Measurements from ENCODE around the gene TAGLN2. TPM values are rescaled to one million over a fixed set of nuclear protein-coding genes. Genes with fewer than 3 reads are reported as not detected.

Gene TAGLN2
- polyA plus RNA-seq, 3 donors, result 658 to 1,259 (median 918) TPM

DNA sequence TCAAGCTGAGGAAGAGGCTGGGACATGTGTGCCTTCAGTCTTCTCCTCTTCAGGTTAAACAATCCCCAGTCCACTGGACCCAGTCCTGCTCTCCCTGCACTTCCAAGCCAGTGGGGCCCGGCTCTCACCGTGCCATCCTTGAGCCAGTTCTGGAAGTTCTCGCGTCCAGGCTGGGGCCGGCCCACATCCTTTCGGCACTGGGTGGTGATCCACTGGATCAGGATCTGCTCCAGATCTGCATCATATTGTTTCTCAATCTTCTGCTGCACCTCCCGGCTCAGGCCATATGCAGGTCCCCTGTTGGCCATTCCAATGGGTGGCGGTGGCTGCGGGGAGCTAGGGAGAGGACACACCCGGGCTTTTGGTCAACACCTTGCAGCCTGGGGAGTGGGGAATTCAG lies 5.1 kb downstream of the TAGLN2 start:
- peaks cover 0 to 3% (median 0%) of the 10 kb centered on the region in 7 donors for H3K9me3 Mint-ChIP-seq
- no peak overlapping the region for H3K4me3 Mint-ChIP-seq
- Histone ChIP-seq H4K20me1 (ENCODE audit: insufficient read depth, low read length) (peaks cover 55% of the 10 kb centered on the region), H3K4me3 (replicated peaks in 1 of 3; ENCODE audit: low read depth in 2 of 3, low read length in 3 of 3) (no peak overlapping the region), H3K79me2 (ENCODE audit: insufficient read depth, low read length) (peaks cover 62% of the 10 kb centered on the region), H3K27me3 (ENCODE audit: control insufficient read depth in 2 of 2, insufficient read depth in 2 of 2, low read length in 2 of 2) (no peaks in the 10 kb centered on the region), H2AFZ (ENCODE audit: insufficient read depth, low read depth, low read length, poor library complexity, severe bottlenecking) (no peak overlapping the region), H3K27ac (ENCODE audit: low read depth in 1 of 2, low read length in 2 of 2) (peak overlapping the region in 1 of 2 donors; percentile 99), H3K9ac (ENCODE audit: insufficient read depth, low read length, poor library complexity, severe bottlenecking) (no peak overlapping the region), H3K4me1 (ENCODE audit: control insufficient read depth in 1 of 2, insufficient read depth in 2 of 2, low read length in 2 of 2) (peaks cover 31 to 36% of the 10 kb centered on the region in 2 donors), H3K4me2 (replicated peaks; ENCODE audit: extremely low read depth, low read length, poor library complexity, severe bottlenecking) (no peak overlapping the region), H3K9me3 (replicated peaks in 1 of 2; ENCODE audit: control insufficient read depth in 1 of 2, insufficient read depth in 1 of 2, low read length in 2 of 2) (no peaks in the 10 kb centered on the region), H3K36me3 (replicated peaks in 1 of 2; ENCODE audit: control insufficient read depth in 1 of 2, insufficient read depth in 2 of 2, low read length in 2 of 2) (peaks cover 47 to 57% of the 10 kb centered on the region in 2 donors)
- H3K4me1 Mint-ChIP-seq, result peaks cover 35% of the 10 kb centered on the region
- peaks cover 68 to 76% of the 10 kb centered on the region in 2 donors for H3K36me3 Mint-ChIP-seq
- intact Hi-C loops (cut with micrococcal nuclease), result loop anchor here in 1 of 2 donors (10.0 kb wide), 1 partner anchor 425 kb away; the partner anchor contains the start of genes COPA and NCSTN
- WGBS (ENCODE audit: insufficient coverage), result 100% methylated on average over 4 of the region's 10 CpGs
- no peak for DNase-seq
- TF ChIP-seq, protein P1, sequence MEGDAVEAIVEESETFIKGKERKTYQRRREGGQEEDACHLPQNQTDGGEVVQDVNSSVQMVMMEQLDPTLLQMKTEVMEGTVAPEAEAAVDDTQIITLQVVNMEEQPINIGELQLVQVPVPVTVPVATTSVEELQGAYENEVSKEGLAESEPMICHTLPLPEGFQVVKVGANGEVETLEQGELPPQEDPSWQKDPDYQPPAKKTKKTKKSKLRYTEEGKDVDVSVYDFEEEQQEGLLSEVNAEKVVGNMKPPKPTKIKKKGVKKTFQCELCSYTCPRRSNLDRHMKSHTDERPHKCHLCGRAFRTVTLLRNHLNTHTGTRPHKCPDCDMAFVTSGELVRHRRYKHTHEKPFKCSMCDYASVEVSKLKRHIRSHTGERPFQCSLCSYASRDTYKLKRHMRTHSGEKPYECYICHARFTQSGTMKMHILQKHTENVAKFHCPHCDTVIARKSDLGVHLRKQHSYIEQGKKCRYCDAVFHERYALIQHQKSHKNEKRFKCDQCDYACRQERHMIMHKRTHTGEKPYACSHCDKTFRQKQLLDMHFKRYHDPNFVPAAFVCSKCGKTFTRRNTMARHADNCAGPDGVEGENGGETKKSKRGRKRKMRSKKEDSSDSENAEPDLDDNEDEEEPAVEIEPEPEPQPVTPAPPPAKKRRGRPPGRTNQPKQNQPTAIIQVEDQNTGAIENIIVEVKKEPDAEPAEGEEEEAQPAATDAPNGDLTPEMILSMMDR (IDR thresholded peaks at IDR 0.05), result no peak
- H3K27ac Mint-ChIP-seq, result peak overlapping the region; percentile 75 to 100 (median 100)
- H3K27me3 Mint-ChIP-seq (ENCODE audit: low read depth in 3 of 3), result peaks cover 0 to 17% (median 1%) of the 10 kb centered on the region in 3 donors

DNA sequence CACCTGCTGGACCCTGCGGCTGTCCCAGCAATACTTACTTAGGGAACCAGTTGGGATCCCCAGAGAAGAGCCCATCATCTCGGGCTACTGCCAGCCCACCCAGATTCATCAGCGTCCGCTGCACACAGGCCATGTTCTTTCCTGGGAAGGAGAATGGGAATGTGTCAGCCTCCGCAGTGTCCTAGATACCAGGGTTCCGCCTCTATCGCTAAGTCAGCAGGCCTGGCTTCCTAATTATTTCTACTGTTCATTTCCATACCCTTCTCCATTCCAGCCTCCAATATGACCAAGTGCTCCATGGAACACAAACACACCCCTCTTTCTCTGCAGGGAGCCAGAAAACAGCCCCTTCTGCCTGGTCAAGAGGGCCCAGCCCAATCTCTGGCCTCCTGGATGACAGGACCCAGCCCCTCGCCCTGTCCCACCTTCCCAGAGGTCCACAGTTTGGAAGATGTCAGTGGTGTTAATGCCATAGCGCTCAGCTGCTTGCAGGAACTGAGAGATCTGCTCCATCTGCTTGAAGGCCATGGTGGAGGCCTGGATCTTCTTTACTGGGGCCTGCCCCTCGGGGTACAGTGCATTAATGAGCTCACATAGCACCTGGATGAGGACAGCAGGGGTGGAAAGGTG lies 6.0 kb downstream of the TAGLN2 start:
- intact Hi-C loops (cut with micrococcal nuclease), result no loop called here
- WGBS (ENCODE audit: insufficient coverage), result 93% methylated on average over 6 of the region's 10 CpGs
- H3K79me2 ChIP-seq (ENCODE audit: insufficient read depth, low read length), result peaks cover 54% of the 10 kb centered on the region
- no peak overlapping the region for H3K4me2 ChIP-seq (replicated peaks; ENCODE audit: extremely low read depth, low read length, poor library complexity, severe bottlenecking)
- H4K20me1 ChIP-seq (ENCODE audit: insufficient read depth, low read length), result peaks cover 53% of the 10 kb centered on the region
- H3K27ac Mint-ChIP-seq, result peak overlapping the region; percentile 49 to 100 (median 74)
- H3K4me3 ChIP-seq (replicated peaks in 1 of 3; ENCODE audit: low read depth in 2 of 3, low read length in 3 of 3), result no peak overlapping the region
- no peaks in the 10 kb centered on the region for H3K9me3 Mint-ChIP-seq
- peak overlapping the region in 1 of 2 donors; percentile 26 for H3K27ac ChIP-seq (ENCODE audit: low read depth in 1 of 2, low read length in 2 of 2)
- TF ChIP-seq, protein P1 (IDR thresholded peaks at IDR 0.05), result no peak
- H3K27me3 ChIP-seq (ENCODE audit: control insufficient read depth in 2 of 2, insufficient read depth in 2 of 2, low read length in 2 of 2), result no peaks in the 10 kb centered on the region
- H3K36me3 ChIP-seq (replicated peaks in 1 of 2; ENCODE audit: control insufficient read depth in 1 of 2, insufficient read depth in 2 of 2, low read length in 2 of 2), result peaks cover 47 to 61% of the 10 kb centered on the region in 2 donors
- peaks cover 1 to 11% (median 1%) of the 10 kb centered on the region in 3 donors for H3K27me3 Mint-ChIP-seq (ENCODE audit: low read depth in 3 of 3)
- H3K9me3 ChIP-seq (replicated peaks in 1 of 2; ENCODE audit: control insufficient read depth in 1 of 2, insufficient read depth in 1 of 2, low read length in 2 of 2), result no peaks in the 10 kb centered on the region
- H2AFZ ChIP-seq (ENCODE audit: insufficient read depth, low read depth, low read length, poor library complexity, severe bottlenecking), result no peak overlapping the region
- peaks cover 74 to 84% of the 10 kb centered on the region in 2 donors for H3K36me3 Mint-ChIP-seq
- no peak for DNase-seq
- peaks cover 35% of the 10 kb centered on the region for H3K4me1 Mint-ChIP-seq
- H3K9ac ChIP-seq (ENCODE audit: insufficient read depth, low read length, poor library complexity, severe bottlenecking), result no peak overlapping the region
- no peak overlapping the region for H3K4me3 Mint-ChIP-seq
- H3K4me1 ChIP-seq (ENCODE audit: control insufficient read depth in 1 of 2, insufficient read depth in 2 of 2, low read length in 2 of 2), result peaks cover 31% of the 10 kb centered on the region in 2 donors

Measured in CD14-positive monocyte (primary cell).